Body of pancreas (tissue), 4 donors: ENCODE measurements around the gene SEMA3D. TPM values are rescaled to one million over a fixed set of nuclear protein-coding genes. Genes with fewer than 3 reads are reported as not detected.

ENCODE experiments used
- ATAC-seq: fragments of 150-250 bp; one replicate; pipeline ENCODE4 v1.9.1; 2016
- DNase-seq, 4 donors: peaks; one replicate each; pipeline ENCODE4 v3.0.0-alpha.2; 2019
- H3K27ac ChIP-seq, 4 donors: fragments of 200-600 bp; sonication (generic); 1 replicate in 3 of 4; 2 replicates in 1 of 4; pipeline versions ENCODE4 v1.5.1 to v1.6.1; 2016 to 2019; ENCODE audit warnings: mild to moderate bottlenecking in 1 of 4, mixed read lengths in 1 of 4, moderate library complexity in 1 of 4
- H3K27me3 ChIP-seq, 2 donors: fragments of 200-600 bp; sonication (generic); one replicate each; pipeline ENCODE4 v1.6.0; 2016; ENCODE audit warnings: mild to moderate bottlenecking in 1 of 2
- H3K36me3 ChIP-seq, 2 donors: fragments of 200-600 bp; sonication (generic); replicated peaks in 1 of 2; 2 replicates each; pipeline ENCODE4 v1.5.1; 2016; ENCODE audit warnings: low read depth in 2 of 2; ENCODE audit not compliant: insufficient read depth in 1 of 2
- H3K4me1 ChIP-seq: fragments of 200-600 bp; sonication (generic); one replicate; pipeline ENCODE4 v1.6.0; 2016
- H3K4me3 ChIP-seq, 2 donors: fragments of 200-600 bp; sonication (generic); 1 replicate in 1 of 2; 2 replicates in 1 of 2; pipeline ENCODE4 v1.5.1; 2016 to 2019
- H3K9me3 ChIP-seq, 3 donors: fragments of 200-600 bp; sonication (generic); 1 replicate in 2 of 3; 2 replicates in 1 of 3; pipeline ENCODE4 v1.5.1; 2016
- POLR2A ChIP-seq, 3 donors: fragments of 450-650 bp; IDR thresholded peaks; one replicate each; pipeline ENCODE4 v1.6.1; 2016; ENCODE audit warnings: antibody characterized with exemption in 3 of 3, mild to moderate bottlenecking in 2 of 3
- WGBS, 2 donors: methylation state at CpG; one replicate each; pipeline ENCODE4 v1.1.5; 2017; 5-methylcytosine and 5-hydroxymethylcytosine counted together
- intact Hi-C: fragments of 100-400 bp; cut with DNase I; formaldehyde crosslinking; loops from one replicate; pipeline ENCODE4 v1.15.1; 2023
- total RNA-seq, 2 donors: library from RNA; depleted of rRNA; stranded (reverse); fragments of >200 nt; gene quantifications; one replicate each; pipeline ENCODE4 v1.1.0, GENCODE V29; 2016
- TF ChIP-seq, protein P1 (sequence below), 7 experiments: fragments of 450-650 bp in 4 of 7; fragments of 200-600 bp in 3 of 7; sonication (generic) in 3 of 7; IDR thresholded peaks; one replicate each; pipeline ENCODE4 v1.5.1; 2016 to 2019; ENCODE audit warnings: antibody characterized with exemption in 7 of 7

Gene SEMA3D
- total RNA-seq, 2 donors from 2014 or later: 0.66 to 1.3 TPM

DNA sequence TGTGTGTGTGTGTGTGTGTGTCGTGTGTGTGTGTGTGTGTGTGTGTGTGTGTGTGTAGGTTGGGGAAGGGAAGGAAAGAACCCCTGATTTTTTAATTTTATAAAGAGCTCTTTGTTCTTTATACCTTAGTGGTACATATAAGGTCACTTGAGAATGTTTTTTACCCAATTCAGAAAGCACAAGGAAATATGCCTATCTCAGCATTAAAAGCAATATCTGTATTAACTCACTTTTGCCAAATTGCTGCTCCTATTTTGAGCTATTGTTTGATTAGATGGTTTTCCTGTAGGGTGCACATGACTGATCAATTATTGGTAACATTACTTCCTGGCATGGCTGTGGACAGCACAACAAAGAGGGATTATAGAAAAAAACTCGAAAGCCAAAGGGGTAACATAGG, 60.5 kb downstream of the SEMA3D start:
- Histone ChIP-seq H3K9me3 (no peaks in the 10 kb centered on the region), H3K27me3 (no peaks in the 10 kb centered on the region), H3K4me3 (no peak overlapping the region), H3K27ac (no peak overlapping the region), H3K36me3 (no peaks in the 10 kb centered on the region), H3K4me1 (no peaks in the 10 kb centered on the region)
- 26 to 41% methylated on average over 2 of the region's 2 CpGs for WGBS, 2 donors
- no peak for ATAC-seq
- intact Hi-C loops: no loop called here
- TF ChIP-seq, protein P1, sequence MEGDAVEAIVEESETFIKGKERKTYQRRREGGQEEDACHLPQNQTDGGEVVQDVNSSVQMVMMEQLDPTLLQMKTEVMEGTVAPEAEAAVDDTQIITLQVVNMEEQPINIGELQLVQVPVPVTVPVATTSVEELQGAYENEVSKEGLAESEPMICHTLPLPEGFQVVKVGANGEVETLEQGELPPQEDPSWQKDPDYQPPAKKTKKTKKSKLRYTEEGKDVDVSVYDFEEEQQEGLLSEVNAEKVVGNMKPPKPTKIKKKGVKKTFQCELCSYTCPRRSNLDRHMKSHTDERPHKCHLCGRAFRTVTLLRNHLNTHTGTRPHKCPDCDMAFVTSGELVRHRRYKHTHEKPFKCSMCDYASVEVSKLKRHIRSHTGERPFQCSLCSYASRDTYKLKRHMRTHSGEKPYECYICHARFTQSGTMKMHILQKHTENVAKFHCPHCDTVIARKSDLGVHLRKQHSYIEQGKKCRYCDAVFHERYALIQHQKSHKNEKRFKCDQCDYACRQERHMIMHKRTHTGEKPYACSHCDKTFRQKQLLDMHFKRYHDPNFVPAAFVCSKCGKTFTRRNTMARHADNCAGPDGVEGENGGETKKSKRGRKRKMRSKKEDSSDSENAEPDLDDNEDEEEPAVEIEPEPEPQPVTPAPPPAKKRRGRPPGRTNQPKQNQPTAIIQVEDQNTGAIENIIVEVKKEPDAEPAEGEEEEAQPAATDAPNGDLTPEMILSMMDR (IDR thresholded peaks at IDR 0.05): no peak
- TF ChIP-seq POLR2A (IDR thresholded peaks at IDR 0.05): no peak
- DNase-seq: no peak

GRCh38 chr7:85125651-85126131, 61.2 kb downstream of the SEMA3D start:
- TF ChIP-seq, protein P1 (IDR thresholded peaks at IDR 0.05): no peak
- TF ChIP-seq POLR2A (IDR thresholded peaks at IDR 0.05): no peak
- Histone ChIP-seq H3K4me3 (no peak overlapping the region), H3K27me3 (no peaks in the 10 kb centered on the region), H3K9me3 (no peaks in the 10 kb centered on the region), H3K36me3 (no peaks in the 10 kb centered on the region), H3K4me1 (no peaks in the 10 kb centered on the region), H3K27ac (no peak overlapping the region)
- no peak for DNase-seq
- intact Hi-C loops: no loop called here
- ATAC-seq: no peak
- WGBS, 2 donors: 29 to 45% methylated on average over 2 of the region's 2 CpGs

GRCh38 chr7:85125176-85125575, 61.7 kb downstream of the SEMA3D start:
- intact Hi-C loops: no loop called here
- no peaks in the 10 kb centered on the region for H3K4me1 ChIP-seq
- no peak overlapping the region for H3K27ac ChIP-seq
- H3K9me3 ChIP-seq: no peaks in the 10 kb centered on the region
- no peaks in the 10 kb centered on the region for H3K36me3 ChIP-seq
- ATAC-seq (no peak), DNase-seq (no peak)
- TF ChIP-seq, protein P1 (IDR thresholded peaks at IDR 0.05): no peak
- no peak for TF ChIP-seq POLR2A (IDR thresholded peaks at IDR 0.05)
- H3K4me3 ChIP-seq: no peak overlapping the region
- H3K27me3 ChIP-seq: no peaks in the 10 kb centered on the region
- WGBS, 2 donors: 70 to 75% methylated on average over 4 of the region's 4 CpGs

- intact Hi-C loops: no loop called here
- DNase-seq: no peak
- H3K4me1 ChIP-seq: no peaks in the 10 kb centered on the region
- no peaks in the 10 kb centered on the region for H3K36me3 ChIP-seq
- no peaks in the 10 kb centered on the region for H3K9me3 ChIP-seq
- no peak overlapping the region for H3K4me3 ChIP-seq
- no peaks in the 10 kb centered on the region for H3K27me3 ChIP-seq
- no peak for ATAC-seq
- no peak overlapping the region for H3K27ac ChIP-seq
- no peak for TF ChIP-seq POLR2A (IDR thresholded peaks at IDR 0.05)
- TF ChIP-seq, protein P1 (IDR thresholded peaks at IDR 0.05): no peak
- WGBS, 2 donors: 90 to 92% methylated on average over 3 of the region's 3 CpGs
Measured at GRCh38 chr7:85119934-85120333, 66.9 kb downstream of the SEMA3D start.

DNA sequence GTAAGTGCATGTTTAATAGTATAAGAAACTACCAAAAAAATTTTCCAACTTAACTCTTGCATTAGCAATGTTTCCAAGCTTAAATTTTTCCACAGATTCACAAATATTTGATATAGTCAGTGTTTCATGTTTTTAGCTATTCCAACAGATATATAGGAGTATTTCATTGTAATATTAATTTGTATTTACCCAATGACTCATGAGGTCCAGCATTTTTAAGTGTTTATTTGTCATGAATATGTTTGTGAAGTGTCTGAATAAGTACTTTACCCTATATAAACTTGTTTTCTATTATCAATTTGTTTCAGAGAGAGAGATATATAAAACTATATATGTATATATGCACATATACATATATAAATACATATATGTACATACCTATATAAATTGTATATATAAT, 71.0 kb downstream of the SEMA3D start:
- H3K9me3 ChIP-seq: no peaks in the 10 kb centered on the region
- H3K27me3 ChIP-seq: no peaks in the 10 kb centered on the region
- TF ChIP-seq, protein P1 (IDR thresholded peaks at IDR 0.05): no peak
- no peak for TF ChIP-seq POLR2A (IDR thresholded peaks at IDR 0.05)
- H3K27ac ChIP-seq: no peak overlapping the region
- no peak overlapping the region for H3K4me3 ChIP-seq
- intact Hi-C loops: no loop called here
- no peak for DNase-seq
- no peaks in the 10 kb centered on the region for H3K4me1 ChIP-seq
- no peaks in the 10 kb centered on the region for H3K36me3 ChIP-seq
- no peak for ATAC-seq
